Fibroblast of skin of scalp (primary cell): ENCODE results near the gene RHBDD1.
A peak's percentile ranks its signal among the peaks of the same experiment; 100 is the strongest.
"Not testable (repeated sequence)": the region's sequence is repeated elsewhere in the genome, so short reads cannot be mapped to it uniquely, and the experiment has no call there.

Experiments
- DNase-seq: peaks from one replicate; pipeline ENCODE4 v3.0.0-alpha.2; 2013

Gene RHBDD1

DNA sequence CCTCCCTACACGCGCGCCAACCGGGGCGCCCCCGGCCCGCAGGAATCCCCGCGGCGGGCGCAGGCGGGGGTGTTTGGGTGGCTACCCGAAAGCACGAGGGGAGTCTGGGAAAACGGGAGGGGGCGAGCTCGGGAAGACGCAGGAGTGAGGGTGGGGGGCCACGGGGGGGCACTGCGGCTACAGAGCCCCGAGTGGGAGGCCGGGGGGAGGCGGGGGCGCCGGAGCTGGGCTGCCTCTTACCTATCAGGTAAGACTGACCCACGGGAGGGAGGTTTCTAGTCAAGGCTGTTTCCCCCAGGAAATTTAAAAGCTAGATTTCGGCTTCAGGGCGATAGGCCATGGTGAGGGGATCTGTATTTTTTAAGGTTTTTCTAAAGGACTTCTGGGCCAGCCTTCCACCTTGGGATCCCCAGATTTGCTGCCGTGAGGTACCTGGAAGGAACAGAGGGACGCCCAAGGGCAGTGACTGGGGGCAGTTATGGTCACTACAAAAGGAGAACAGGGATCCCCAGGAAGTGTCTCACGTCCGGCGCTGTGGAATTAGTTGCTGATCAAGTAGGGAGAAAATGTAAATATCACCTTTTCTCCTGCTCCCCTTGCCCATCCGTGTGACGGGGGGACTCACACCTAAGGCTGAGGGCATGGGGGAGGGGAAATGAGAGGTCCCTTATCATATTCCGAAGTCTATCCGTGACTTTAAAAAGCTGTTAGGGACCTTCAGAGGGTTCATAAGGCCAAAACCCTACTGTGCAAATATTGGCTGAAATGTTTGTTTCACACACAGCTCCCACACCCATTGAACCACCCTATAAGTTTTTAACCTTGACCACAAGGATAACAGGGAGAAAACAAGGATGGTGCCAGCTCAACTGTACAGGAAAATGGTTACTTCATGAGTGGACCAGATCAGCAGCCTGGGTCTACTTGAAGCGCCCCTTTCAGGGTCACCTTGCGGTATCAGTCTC lies 35.6 kb upstream of the RHBDD1 start:
- no peak for DNase-seq

DNA sequence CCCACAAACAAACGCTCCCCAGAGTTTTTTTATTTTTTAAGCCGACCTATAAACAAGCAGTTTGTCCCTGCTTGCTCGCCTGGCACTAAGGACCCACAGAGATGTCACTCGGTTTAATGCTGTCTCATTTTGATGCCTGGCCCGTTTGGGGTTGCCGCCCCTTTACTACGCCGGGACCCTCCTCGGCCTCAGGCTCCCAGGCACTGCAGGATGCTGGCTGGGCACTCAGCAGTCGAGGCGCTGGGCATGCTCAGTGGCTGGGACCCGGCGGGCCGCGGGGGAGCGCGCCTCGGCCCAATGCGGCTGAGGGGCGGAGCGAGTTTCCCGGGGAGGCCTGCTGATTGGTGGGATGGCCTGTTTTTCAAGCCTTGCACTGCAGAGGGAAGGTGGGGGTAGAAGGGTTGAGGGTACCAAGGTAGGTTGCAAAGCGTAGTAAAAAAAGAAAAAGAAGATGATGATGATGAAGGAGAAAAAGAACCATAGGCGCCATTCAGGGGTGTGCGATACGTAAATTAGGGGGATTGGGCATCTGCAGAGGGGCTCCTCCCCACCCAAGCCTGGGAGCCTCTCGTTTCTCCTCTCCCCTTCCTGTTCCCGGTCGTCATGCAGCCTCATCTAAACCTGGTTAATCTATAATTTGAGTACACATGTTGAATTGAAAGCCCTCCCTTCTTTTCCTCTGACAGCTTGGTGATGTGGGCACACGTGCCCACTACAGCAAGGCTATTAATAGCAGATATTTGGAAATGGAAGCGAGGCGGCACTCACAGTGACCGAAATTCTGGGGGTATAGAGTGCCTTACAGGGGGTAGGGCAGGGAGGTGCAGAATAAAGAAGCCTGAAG lies 34.7 kb upstream of the RHBDD1 start:
- DNase-seq, result peak; percentile 79

DNA sequence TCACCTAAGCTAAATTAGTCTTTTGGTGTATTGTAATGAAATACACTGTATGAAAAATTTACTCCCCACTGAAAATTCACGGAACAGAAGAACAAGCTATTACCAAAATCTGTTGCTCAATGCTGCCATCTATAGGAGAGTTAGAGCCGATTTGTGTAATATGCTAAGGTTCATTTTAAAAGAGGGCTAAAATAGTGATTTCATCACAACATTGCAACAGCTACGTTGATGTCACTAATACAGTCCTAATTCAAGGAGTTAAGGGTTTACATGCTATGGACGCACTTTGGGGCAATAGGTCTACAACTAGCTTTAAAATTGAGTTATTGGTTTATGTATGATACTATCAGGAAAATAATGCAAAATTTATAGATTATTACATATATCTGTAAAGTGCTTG lies 33.3 kb upstream of the RHBDD1 start:
- DNase-seq, result peak; percentile 79

DNA sequence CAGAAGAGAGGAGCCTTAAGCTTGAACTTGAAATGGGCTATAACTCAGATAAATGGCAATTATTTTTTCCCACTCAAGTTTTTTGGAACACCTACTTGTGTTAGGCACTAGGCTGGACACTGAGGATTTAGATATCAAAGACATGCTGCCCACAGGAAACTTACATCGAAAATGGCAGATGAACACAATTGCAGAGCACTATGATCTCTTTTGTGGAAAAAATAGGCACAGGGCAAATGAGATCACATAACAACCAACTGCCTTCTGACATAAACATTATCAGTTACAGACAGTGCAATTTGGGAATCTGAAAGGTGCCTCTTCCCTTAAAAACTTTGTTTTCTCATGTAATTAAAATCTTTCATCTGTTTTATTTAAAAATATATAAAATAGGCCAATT lies 32.4 kb upstream of the RHBDD1 start:
- no peak for DNase-seq

DNA sequence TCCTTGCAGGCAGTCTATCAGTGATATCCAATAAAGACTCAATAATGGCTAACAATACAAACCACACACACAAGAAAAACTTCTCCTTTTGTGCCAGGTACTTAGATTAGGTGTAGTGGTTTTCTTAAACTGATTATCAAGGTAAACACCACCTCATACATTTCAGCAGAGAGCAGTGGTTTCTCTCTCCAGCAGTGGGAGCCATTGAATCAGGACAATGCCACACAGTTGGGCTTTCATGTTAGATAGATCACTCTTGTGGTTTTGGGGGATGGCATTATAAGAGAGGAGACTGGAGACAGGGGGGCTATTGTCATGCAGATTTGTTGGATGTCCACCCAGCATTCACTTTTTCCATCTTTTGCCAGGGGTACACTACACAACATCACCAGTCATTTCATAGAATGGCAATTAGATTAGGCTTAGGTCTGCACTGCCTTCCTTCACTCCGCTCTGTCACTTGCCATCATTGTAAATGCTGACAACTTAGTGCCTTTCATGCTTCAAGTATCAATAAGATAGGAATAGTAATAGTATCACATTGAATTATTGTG lies 22.6 kb upstream of the RHBDD1 start:
- DNase-seq, result peak; percentile 15

DNA sequence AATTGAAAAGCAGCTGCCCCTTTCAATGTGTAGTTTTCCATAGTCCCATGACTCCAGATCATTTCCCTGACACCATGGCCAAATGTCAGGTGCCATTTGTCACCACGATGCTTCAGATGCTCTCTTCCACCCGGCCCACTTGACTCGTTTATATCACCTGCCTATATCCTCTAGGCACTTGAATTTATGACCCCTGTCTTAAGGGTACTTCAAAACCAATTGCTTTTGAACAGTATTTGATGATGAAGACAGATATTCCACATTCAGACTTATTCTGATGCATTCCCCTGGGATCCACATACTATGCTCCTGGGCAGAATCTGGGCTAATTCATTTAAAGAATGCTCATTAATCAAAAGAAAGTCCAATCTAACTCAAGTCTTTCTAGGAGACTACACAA lies 16.9 kb upstream of the RHBDD1 start:
- DNase-seq, result no peak

DNA sequence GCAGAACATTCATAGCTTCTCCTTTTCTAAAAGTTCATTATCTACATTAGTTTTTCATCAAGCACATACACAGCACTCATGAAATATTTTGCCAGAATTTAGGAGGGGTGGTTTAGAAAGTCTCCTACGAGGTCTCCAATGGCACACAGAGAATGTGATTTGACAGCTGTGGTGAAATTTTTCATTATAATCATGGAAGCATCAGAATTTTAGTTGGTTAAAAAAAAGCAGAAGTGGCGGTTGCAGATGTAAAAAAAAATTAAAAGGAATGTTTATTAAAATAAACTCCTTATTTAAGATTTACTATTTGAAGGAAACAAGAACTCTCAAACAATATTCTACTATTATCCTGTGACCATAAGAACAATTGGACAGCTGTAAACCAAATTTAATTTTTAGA lies 10.8 kb upstream of the RHBDD1 start:
- DNase-seq, result no peak

DNA sequence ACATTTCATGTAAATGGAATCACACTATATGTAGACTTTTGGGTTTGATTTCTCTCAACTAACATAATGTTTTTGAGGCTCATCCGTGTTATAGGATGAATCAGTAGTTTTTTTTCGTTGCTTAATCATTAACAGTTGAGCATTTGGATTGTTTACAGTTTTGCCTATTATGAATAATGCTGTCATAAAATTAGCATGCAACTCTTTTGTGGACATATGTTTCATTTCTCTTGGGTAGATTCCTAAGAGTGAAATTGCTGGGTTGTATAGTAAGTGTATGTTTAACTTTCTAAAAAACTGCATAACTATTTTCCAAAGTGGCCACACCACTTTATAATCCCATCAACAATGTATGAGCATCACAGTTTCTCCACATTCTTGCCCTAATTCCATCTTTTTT lies 7.7 kb upstream of the RHBDD1 start:
- DNase-seq, result peak; percentile 56

DNA sequence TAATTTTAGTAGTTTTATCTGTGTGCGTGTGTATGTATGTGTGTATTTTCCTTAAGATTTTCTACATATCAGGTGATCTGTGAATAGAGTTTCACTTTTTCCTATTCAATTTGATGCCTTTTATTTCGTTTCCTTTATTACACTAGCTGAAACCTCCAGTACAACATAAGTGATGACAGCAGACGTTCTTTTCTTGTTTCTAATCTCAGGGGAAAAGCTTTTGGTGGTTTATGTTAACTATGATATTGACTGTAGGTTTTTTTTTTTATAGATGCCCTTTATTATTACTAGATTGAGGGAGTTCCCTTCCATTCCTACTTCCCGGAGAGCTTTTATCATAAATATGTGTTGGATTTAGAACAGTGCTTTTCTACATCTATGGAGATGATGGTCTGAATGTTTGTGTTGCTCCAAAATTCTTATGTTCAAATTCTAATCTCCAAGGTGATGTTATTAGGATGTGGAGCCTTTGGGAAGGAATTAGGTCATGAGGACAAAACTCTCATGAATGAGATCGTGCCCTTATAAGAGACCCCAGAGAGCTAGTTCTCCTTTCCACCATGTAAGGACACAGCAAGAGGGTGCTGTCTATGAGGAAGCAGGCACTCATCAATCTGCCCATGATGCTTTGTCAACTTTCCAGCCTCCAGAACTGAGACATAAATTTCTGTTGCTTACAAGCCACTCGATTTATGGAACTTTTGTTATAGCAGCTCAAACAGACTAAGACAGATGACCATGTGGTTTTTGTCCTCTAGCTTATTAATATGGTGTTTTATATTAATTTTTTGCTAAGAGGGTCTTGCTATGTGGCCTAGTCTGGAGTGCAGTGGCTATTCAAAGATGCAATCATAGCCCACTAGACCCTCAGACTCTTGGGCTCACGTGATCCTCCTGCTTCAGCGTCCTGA lies 5.9 kb upstream of the RHBDD1 start:
- DNase-seq, result no peak

DNA sequence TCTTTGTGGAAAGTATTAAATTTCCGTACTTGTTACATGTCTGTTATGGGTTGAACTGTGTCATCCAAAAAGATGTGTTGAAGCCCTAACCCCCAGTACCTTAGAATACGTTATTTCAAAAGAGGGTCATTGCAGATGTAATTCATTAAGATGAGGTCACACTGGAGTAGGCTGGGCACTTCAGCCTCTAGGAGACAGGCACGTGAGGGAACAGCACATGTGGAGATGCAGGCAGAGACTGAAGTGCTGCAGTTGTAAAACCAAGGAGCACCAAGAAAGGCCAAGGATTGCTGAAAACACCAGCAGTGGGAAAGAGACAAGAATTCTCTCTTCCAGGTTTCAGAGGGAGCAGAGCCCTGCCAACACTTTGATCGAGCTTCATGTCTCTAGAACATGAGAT lies 4.6 kb upstream of the RHBDD1 start:
- DNase-seq, result no peak

DNA sequence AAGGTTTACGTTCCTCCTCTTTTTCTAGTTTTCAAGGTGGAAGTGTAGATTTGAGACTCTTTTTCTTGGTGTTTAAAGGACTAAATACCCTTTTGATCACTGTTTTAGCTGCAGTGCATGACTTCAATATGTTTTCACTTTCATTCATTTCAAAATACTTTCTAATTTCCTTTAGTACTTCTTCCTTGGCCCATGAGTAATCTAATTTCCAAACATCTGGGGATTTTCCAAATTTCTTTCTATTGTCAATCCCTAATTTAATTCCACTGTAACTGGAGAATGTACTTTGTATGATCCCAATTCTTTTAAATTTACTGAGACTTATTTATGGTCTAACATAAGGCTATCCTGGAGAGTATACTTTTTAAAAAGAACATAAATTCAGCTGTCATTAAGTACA lies 3.8 kb upstream of the RHBDD1 start:
- DNase-seq, result no peak

DNA sequence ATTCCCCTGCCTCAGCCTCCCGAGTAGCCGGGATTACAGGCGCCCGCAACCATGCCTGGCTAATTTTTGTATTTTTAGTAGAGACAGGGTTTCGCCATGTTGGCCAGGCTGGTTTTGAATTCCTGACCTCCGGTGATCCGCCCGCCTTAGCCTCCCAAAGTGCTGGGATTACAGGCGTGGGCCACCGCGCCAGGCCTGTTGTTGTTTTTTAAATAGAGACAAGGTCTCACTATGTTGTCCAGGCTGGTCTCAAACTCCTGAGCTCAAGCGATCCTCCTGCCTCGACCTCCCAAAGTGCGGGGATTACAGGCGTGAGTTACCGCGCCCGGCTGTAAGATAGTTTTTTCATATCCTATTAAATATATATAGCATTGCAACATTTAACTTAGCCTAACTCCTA lies 974 bp upstream of the RHBDD1 start:
- DNase-seq, result not testable (repeated sequence)

DNA sequence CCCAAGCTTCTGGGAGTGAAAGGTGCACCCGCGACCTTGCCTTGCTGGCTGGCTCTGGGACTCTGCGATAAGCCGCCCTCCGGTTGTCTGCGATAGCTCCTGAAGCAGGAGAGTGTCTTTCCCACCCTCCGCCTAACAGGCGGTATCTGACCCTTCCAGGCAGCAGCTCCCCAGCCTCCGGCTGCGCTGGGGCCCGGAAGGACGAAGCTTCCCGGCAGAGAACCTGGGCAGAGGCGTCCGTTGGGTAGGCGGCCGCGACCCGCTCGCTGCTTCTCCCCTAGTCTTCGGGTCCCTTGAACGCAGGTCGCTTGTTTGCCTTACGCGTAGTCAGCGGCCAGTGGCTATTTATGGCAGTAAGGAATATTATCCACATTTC lies 446 bp upstream of the RHBDD1 start:
- no peak for DNase-seq

DNA sequence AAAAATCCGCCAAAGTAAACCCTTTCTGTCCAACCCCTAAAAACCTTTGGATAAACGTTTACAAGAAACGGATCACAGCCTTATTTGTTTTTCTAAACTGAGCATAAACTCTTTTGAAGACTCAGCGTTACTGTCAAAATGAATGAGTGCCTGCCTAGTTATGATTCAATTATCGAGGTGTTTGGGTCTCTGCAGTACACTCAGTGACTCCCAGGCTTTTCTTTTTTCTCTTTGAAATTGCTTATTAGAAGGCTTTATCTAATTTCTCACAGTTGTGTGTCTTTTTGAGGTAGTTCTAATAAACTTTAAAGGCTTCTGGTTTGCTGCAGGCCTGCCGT lies 663 bp downstream of the RHBDD1 start:
- DNase-seq, result no peak

DNA sequence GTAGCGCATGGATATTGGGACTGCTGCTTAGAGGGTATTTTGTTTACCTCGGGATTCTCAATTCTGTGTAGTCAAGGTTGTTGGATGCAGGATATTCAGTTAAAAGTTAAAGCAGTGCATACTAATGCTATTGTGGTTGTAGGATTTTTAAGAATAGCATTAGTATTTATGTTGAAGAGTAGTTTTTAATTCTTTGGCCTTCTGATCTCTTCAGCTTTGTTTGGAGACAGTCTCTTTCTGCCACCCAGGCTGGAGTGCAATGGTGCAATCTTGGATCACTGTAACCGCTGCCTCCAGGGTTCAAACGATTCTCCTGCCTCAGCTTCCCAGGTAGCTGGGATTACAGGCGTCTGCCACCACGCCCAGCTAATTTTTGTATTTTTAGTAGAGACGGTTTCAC lies 1.5 kb downstream of the RHBDD1 start:
- DNase-seq, result no peak

DNA sequence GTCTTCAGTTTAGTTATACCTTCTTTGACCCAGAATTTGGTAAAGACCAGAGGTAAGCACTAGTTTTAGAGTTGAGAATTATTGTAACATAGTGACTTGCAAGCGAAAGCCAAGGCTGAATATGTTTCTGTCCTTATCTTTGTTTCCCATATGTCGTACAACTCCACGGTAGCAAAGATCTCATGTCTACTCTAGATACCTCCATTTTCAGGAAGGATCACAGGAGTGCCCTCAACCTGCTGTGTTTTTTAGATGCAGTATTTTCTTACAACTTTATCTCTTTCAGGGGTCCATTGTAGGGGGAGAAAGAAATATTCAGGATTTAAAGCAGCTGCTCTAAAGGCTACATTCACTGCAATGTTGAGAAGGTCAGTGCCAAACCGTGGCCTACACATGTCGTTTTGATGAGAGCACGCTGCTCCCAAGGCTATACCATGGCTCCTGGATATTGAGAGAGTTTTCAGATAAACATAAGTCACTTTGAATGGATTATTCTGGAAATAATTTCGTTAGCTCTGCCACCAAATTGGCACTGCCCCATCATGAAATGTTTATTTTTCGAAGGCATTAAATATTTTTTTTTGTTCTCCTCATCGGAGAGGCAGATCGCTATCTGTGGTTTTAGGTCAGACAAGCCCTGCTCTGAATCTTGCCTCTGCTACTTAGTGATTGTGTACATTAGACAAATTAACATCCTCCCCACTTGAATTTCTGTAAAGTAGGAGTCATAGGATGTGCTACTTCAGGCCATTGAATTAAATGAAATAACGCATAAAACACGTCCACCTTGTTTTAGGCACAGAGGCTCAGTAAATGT lies 2.1 kb downstream of the RHBDD1 start:
- DNase-seq, result no peak

DNA sequence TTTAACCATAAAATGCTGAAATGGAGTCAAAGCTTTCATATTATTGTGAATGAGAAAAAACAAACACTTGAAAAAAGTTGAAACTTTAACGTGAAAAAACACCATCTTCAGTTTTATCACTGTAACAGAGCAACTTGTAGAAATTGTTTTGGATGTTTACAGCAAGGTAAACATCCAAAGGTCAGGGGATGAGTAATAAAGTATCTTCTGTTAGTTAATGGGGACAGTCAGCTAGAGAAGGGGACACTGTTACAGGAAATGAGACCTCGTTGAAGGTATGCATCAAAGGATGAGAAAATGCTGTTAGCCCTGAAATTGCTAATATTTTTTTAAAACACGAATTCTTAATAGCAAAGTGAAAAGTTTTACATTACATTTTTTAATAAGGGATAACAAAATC lies 2.9 kb downstream of the RHBDD1 start:
- no peak for DNase-seq

DNA sequence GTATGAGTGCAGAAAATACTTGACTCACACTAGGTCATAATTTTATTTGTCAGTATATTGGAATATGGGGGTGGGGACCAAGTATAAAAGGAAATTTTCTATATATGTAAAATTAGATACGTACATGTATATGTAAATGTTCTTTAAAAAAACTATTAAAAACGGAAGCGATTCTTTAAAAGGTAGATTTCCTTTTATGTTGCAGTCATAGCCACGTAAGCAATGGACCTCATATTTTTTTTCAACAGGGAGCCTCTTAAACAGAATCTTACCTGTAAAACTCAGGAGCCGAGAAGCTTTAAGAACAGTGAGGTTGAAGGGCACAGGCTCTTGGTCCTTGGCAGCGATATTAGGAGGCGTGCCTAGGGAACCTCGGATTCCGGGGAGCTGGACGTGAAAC lies 3.3 kb downstream of the RHBDD1 start:
- DNase-seq, result no peak

DNA sequence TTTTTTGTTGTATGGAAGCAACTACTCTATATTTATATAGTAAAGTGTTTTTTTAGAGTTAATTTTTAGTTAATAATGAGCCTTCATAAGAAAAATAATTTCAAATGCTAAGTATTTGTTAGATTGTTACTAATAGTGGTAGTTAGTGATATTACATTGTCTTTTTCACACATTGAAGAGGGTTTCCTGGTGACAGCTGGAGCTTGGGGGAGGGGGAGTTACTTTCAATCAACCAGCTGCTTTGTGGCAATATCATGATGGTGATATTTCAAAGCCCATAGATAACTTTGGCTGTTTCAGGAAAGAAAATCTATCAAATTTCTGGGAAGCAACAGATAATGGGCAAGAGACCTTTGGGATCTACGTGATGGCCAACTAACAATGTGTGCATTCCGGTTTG lies 4.1 kb downstream of the RHBDD1 start:
- DNase-seq, result no peak

DNA sequence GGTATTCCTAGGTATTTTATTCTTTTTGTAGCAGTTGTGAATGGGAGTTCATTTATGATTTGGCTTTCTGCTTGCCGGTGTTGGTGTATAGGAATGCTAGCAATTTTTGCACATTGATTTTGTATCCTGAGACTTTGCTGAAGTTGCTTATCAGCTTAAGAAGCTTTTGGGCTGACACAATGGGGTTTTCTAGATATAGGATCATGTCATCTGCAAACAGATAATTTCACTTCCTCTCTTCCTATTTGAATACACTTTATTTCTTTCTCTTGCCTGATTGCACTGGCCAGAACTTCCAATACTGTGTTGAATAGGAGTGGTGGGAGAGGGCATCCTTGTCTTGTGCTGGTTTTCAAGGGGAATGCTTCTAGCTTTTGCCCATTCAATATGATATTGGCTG lies 7.1 kb downstream of the RHBDD1 start:
- not testable (repeated sequence) for DNase-seq

DNA sequence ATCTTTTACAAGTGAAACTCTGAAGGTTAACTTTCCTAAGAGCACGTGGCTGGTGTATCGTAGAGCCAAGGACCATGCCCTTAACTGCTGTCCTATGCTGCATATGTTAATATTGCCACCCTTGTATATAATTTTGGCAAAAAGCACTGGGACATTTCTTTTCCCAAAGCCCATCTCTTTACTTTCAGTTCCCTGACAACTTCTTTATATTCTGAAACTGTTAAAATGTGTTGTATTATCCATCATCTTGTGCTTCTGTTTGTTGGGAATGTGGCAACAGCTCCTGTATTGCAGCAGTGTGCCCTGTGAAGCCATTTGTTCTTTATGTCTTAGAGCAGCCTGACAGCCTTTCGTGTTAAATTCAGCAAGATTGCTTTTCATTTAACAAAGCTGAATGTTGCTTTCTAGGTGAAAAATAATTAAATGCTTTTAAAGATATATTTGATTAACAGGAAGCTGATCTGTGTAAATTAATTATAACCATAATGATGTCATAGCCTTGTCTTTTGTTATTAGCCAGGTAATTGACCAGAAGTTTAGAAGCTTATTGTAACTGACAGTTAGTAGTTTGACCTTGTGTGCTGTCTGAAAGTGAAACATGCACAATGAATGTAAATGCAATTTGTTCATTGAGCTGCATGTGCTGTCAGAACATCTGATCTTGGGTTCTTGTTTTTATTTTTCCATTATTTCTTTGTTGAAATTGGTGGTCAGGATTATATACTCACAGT lies 9.7 kb downstream of the RHBDD1 start:
- DNase-seq, result no peak
